Measurements from ENCODE around the gene DNAJB2. TPM values are rescaled to one million over a fixed set of nuclear protein-coding genes. Genes with fewer than 3 reads are reported as not detected.

Gene DNAJB2
- total RNA-seq, 1 donor from 2014 or later, result 67.5 TPM

Small RNAs within 50 kb of the gene (microRNA-seq; reads per million reads assigned to microRNA genes)
- gene MIR153-1 (ENCODE audit: borderline number of aligned reads), result not detected

Other genes starting within 250 kb of the DNAJB2 start
- gene CFAP65, start 237.8 kb upstream of the DNAJB2 start, total RNA-seq, result not detected
- gene IHH, start 218.4 kb upstream of the DNAJB2 start, total RNA-seq, result 0.26 TPM
- gene NHEJ1, start 118.6 kb upstream of the DNAJB2 start, total RNA-seq, result 13.8 TPM
- gene SLC23A3, start 109.3 kb upstream of the DNAJB2 start, total RNA-seq, result 0.93 TPM
- 82.8 TPM for gene CNPPD1, start 102.4 kb upstream of the DNAJB2 start, total RNA-seq
- 68.1 TPM for gene RETREG2, start 101.1 kb upstream of the DNAJB2 start, total RNA-seq
- gene ZFAND2B, start 72.6 kb upstream of the DNAJB2 start, total RNA-seq, result 31.3 TPM
- gene ABCB6, start 60.4 kb upstream of the DNAJB2 start, total RNA-seq, result 36.5 TPM
- gene ATG9A, start 49.7 kb upstream of the DNAJB2 start, total RNA-seq, result 59.0 TPM
- gene ANKZF1, start 49.6 kb upstream of the DNAJB2 start, total RNA-seq, result 15.9 TPM
- 13.5 TPM for gene GLB1L, start 33.9 kb upstream of the DNAJB2 start, total RNA-seq
- gene STK16, start 33.9 kb upstream of the DNAJB2 start, total RNA-seq, result 16.1 TPM
- gene TUBA4B, start 26.1 kb upstream of the DNAJB2 start, total RNA-seq, result not detected
- 21.7 TPM for gene TUBA4A, start 25.4 kb upstream of the DNAJB2 start, total RNA-seq
- not detected for gene PTPRN, start 30.0 kb downstream of the DNAJB2 start, total RNA-seq
- not detected for gene RESP18, start 53.4 kb downstream of the DNAJB2 start, total RNA-seq
- 78.6 TPM for gene DNPEP, start 108.5 kb downstream of the DNAJB2 start, total RNA-seq
- gene DES, start 139.0 kb downstream of the DNAJB2 start, total RNA-seq, result 62.5 TPM
- 4.7 TPM for gene SPEG, start 155.5 kb downstream of the DNAJB2 start, total RNA-seq
- gene GMPPA, start 219.5 kb downstream of the DNAJB2 start, total RNA-seq, result 32.4 TPM
- gene ASIC4, start 235.1 kb downstream of the DNAJB2 start, total RNA-seq, result not detected

Data from mesenteric fat pad (tissue), 1 donor.